Measurements from ENCODE around the gene TLR10. TPM values are rescaled to one million over a fixed set of nuclear protein-coding genes. Genes with fewer than 3 reads are reported as not detected.

The TLR10 gene, protein sequence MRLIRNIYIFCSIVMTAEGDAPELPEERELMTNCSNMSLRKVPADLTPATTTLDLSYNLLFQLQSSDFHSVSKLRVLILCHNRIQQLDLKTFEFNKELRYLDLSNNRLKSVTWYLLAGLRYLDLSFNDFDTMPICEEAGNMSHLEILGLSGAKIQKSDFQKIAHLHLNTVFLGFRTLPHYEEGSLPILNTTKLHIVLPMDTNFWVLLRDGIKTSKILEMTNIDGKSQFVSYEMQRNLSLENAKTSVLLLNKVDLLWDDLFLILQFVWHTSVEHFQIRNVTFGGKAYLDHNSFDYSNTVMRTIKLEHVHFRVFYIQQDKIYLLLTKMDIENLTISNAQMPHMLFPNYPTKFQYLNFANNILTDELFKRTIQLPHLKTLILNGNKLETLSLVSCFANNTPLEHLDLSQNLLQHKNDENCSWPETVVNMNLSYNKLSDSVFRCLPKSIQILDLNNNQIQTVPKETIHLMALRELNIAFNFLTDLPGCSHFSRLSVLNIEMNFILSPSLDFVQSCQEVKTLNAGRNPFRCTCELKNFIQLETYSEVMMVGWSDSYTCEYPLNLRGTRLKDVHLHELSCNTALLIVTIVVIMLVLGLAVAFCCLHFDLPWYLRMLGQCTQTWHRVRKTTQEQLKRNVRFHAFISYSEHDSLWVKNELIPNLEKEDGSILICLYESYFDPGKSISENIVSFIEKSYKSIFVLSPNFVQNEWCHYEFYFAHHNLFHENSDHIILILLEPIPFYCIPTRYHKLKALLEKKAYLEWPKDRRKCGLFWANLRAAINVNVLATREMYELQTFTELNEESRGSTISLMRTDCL
- 4.2 TPM for total RNA-seq

GRCh38 chr4:38782452-38783108 is at the start of gene TLR10:
Gene TLR10, minus strand, starts transcription at chr4:38782990. Its CDS starts 7,400 bp downstream, at chr4:38775590.

GRCh38 chr4:38804654-38805295 is 22.0 kb upstream of the TLR10 start, which contains the start of gene TLR1:
Gene TLR1, minus strand, starts transcription at chr4:38804791. Its CDS starts 5,960 bp downstream, at chr4:38798831.

Small RNA genes within 50 kb of the gene (small RNA-seq; reads per million reads assigned to genes)
- not detected for gene RNA5SP158

Other genes with a start within 250 kb of the TLR10 start
- gene KLF3, start 118.8 kb downstream of the TLR10 start, total RNA-seq, result 17.3 TPM
- gene TLR1, start 21.8 kb upstream of the TLR10 start, total RNA-seq, result 8.3 TPM
- 4.6 TPM for gene TLR6, start 73.8 kb upstream of the TLR10 start, total RNA-seq
- gene FAM114A1, start 84.8 kb upstream of the TLR10 start, total RNA-seq, result 18.5 TPM
- 0.46 TPM for gene TMEM156, start 249.4 kb upstream of the TLR10 start, total RNA-seq

Data from diencephalon (tissue), 1 donor.